ENCODE data around the gene ADH1C. TPM values are rescaled to one million over a fixed set of nuclear protein-coding genes. Genes with fewer than 3 reads are reported as not detected.

Gene ADH1C
- total RNA-seq, 4 donors from 2014 or later: 1.6 to 18.0 (median 9.6) TPM

DNA sequence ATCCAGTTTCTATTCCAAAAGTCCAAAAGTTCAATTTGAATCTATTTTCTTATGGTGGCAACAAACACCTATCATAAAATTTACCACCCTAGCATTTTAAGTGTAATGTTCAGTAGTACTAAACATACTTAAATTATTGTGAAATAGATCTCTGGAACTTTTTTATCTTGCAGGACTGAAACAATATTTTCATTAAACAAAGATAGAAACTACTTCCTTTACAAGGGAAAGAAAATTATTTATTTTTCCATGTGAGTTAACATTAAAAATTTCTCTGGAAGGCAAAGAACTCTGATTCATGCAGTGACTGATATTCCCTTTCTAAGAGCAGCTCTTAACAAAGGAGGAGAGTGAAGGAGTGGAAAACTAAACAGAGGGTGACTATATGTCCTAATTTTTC, 42.4 kb upstream of the ADH1C start:
- TF ChIP-seq, protein P1, sequence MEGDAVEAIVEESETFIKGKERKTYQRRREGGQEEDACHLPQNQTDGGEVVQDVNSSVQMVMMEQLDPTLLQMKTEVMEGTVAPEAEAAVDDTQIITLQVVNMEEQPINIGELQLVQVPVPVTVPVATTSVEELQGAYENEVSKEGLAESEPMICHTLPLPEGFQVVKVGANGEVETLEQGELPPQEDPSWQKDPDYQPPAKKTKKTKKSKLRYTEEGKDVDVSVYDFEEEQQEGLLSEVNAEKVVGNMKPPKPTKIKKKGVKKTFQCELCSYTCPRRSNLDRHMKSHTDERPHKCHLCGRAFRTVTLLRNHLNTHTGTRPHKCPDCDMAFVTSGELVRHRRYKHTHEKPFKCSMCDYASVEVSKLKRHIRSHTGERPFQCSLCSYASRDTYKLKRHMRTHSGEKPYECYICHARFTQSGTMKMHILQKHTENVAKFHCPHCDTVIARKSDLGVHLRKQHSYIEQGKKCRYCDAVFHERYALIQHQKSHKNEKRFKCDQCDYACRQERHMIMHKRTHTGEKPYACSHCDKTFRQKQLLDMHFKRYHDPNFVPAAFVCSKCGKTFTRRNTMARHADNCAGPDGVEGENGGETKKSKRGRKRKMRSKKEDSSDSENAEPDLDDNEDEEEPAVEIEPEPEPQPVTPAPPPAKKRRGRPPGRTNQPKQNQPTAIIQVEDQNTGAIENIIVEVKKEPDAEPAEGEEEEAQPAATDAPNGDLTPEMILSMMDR (IDR thresholded peaks at IDR 0.05): no peak
- TF ChIP-seq POLR2A (IDR thresholded peaks at IDR 0.05): no peak

DNA sequence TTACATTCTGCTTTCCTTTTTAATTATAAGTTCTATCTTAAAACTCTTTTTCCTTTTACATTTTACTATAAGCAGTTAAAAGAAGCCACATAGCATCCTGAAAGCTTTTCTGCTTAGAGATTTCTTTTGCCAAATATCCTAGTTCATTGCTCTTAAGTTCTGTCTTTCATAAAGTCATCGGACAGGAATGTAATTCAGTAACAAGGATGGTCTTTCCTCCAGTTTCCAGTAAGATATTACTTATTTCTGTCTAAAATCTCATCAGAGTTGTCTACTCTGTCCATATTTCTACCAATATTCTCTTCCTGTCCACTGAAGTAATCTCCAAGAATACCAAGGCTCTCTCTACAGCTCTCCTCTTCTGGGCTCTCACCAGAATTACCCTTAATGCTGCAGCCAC, 37.5 kb upstream of the ADH1C start:
- Histone ChIP-seq H3K27ac (no peak overlapping the region), H3K9me3 (no peaks in the 10 kb centered on the region), H3K4me1 (peaks cover 0 to 1% of the 10 kb centered on the region in 2 donors), H3K4me3 (replicated peaks in 1 of 3) (no peak overlapping the region), H3K36me3 (no peaks in the 10 kb centered on the region), H3K27me3 (no peaks in the 10 kb centered on the region)
- intact Hi-C loops (cut with DNase I): no loop called here
- TF ChIP-seq, protein P1 (IDR thresholded peaks at IDR 0.05): no peak
- DNase-seq: no peak
- WGBS, 2 donors: 69 to 79% methylated on average over 1 of the region's 1 CpG

More for the DNA sequence above, 42.4 kb upstream of the ADH1C start:
- Histone ChIP-seq H3K9me3 (no peaks in the 10 kb centered on the region), H3K36me3 (no peaks in the 10 kb centered on the region), H3K4me3 (replicated peaks in 1 of 3) (no peak overlapping the region), H3K4me1 (peaks cover 9 to 10% of the 10 kb centered on the region in 2 donors), H3K27me3 (no peaks in the 10 kb centered on the region), H3K27ac (peak overlapping the region in 2 of 3 donors; percentile 48 to 60)
- intact Hi-C loops (cut with DNase I): no loop called here
- DNase-seq: no peak

DNA sequence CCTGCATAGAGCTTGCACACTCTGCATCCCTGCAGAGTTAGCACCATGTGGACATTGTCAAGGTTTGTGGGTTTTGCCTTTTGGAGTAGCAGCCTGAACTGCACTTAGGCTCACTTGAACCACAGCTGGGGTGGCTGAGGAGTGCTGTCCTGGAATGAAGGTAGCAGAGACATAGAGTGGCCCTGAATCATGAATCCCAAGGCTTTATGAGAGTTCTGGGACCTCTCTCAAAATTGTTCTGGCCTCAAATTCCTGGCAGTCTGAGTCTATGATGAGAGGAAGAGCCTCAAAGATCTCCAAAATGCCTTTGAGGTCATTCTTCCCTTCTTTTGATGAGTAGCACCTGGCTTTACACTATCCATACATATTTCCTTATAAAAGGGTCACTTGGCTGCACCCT, 37.1 kb upstream of the ADH1C start:
- H3K4me1 ChIP-seq: peaks cover 0 to 4% of the 10 kb centered on the region in 2 donors
- TF ChIP-seq, protein P1 (IDR thresholded peaks at IDR 0.05): no peak
- TF ChIP-seq POLR2A (IDR thresholded peaks at IDR 0.05): no peak
- no peaks in the 10 kb centered on the region for H3K9me3 ChIP-seq
- H3K4me3 ChIP-seq (replicated peaks in 1 of 3): no peak overlapping the region
- no peak for DNase-seq
- intact Hi-C loops (cut with DNase I): no loop called here
- no peak overlapping the region for H3K27ac ChIP-seq
- no peaks in the 10 kb centered on the region for H3K36me3 ChIP-seq
- no peaks in the 10 kb centered on the region for H3K27me3 ChIP-seq

DNA sequence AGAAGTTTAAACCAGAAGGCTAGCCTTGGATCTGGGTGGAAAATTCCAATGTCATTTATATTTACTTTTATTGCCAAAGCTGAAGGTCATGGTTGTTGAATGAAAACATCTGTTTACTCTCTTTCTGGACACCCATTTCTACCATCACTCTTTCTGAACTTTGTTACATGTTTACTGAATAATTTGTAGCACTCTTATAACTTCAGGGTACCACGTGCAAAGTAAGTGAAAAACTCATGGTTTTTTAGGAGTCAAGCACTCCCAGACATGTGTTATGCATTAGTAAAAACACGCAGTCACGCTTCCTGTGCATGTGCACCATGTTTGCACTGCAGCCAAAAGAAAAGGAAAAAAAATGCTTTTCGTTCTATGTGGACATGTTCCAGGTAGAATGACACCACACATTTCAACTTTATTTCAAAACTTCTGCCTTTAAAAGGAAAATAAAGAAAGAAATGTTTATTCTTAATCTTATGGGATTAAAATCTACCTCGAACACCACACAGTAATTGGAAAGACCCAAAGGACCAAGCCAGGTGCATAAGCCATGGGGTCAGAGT, 31.4 kb upstream of the ADH1C start:
- Histone ChIP-seq H3K27me3 (no peaks in the 10 kb centered on the region), H3K4me3 (replicated peaks in 1 of 3) (no peak overlapping the region), H3K36me3 (no peaks in the 10 kb centered on the region), H3K4me1 (peaks cover 0 to 6% of the 10 kb centered on the region in 2 donors), H3K27ac (peak overlapping the region; percentile 37 to 58 (median 47)), H3K9me3 (no peaks in the 10 kb centered on the region)
- intact Hi-C loops (cut with DNase I): no loop called here
- TF ChIP-seq, protein P1 (IDR thresholded peaks at IDR 0.05): no peak
- TF ChIP-seq POLR2A (IDR thresholded peaks at IDR 0.05): no peak
- 47 to 58% methylated on average over 5 of the region's 5 CpGs for WGBS, 2 donors
- peak; percentile 4 to 14 for DNase-seq

DNA sequence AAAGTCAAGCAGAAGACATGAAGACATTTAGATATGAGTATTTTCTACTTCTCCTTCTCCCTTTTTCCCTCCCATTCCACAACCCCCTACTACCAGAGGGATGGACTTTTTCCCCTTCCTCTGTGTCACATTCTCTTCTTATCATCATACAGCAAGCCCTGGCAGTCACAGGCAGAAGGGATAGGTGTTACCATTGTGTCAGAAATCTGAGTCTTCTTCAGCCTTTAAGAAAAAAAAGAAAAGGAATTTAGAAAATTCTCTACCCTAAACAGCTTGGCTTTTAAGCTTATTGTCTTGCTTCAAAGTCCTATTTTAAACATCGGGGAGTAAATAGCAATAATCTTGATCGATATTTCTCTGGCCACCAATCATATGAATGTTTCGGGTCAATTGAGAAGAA, 30.9 kb upstream of the ADH1C start:
- intact Hi-C loops (cut with DNase I): no loop called here
- no peak for DNase-seq
- H3K36me3 ChIP-seq: no peaks in the 10 kb centered on the region
- peaks cover 0 to 6% of the 10 kb centered on the region in 2 donors for H3K4me1 ChIP-seq
- H3K27ac ChIP-seq: peak overlapping the region; percentile 10 to 58 (median 47)
- H3K4me3 ChIP-seq (replicated peaks in 1 of 3): no peak overlapping the region
- H3K9me3 ChIP-seq: no peaks in the 10 kb centered on the region
- no peak for TF ChIP-seq POLR2A (IDR thresholded peaks at IDR 0.05)
- TF ChIP-seq, protein P1 (IDR thresholded peaks at IDR 0.05): no peak
- no peaks in the 10 kb centered on the region for H3K27me3 ChIP-seq
- WGBS, 2 donors: 77 to 78% methylated on average over 3 of the region's 3 CpGs

All from thyroid gland (tissue), 4 donors.